SK-N-SH (cell line): ENCODE data around the gene EDDM13. TPM values are rescaled to one million over a fixed set of nuclear protein-coding genes. Genes with fewer than 3 reads are reported as not detected.

Experiments used
- CTCF ChIA-PET: fragments of 300-600, 350-600 bp; formaldehyde crosslinking; extraction: SDS; loops from one replicate; lab custom pipeline; 2021; lab: Yijun Ruan, JAX
- POLR2A ChIA-PET: fragments of 350-600 bp; sonication (Branson Sonifier 250); formaldehyde crosslinking; extraction: SDS; loops from one replicate; lab custom pipeline; 2020; ENCODE audit warnings: antibody characterized with exemption, inconsistent platforms; lab: Yijun Ruan, JAX
- DNase-seq: peaks from one replicate; pipeline ENCODE4 v3.0.0; 2012
- H2AFZ ChIP-seq: fragments of 200-600 bp; sonication (generic); 2 replicates; pipeline ENCODE4 v1.8.1; 2016; ENCODE audit warnings: antibody characterized with exemption, mild to moderate bottlenecking, low read depth
- H3F3A ChIP-seq: fragments of 200-600 bp; sonication (generic); replicated peaks from 2 replicates; pipeline ENCODE3; 2016; ENCODE audit warnings: antibody characterized with exemption, mild to moderate bottlenecking; ENCODE audit not compliant: insufficient read depth
- H3K27ac ChIP-seq, 2 experiments: fragments of 200-500 bp in 1 of 2; fragments of 200-600 bp in 1 of 2; sonication (Bioruptor generic) in 1 of 2; sonication (generic), shearing (Covaris generic) in 1 of 2; 2 replicates each; pipeline versions ENCODE4 v1.5.1 to v1.6.1; 2014 to 2016; ENCODE audit warnings: low read depth in 2 of 2, inconsistent platforms in 1 of 2, low read length in 1 of 2, mild to moderate bottlenecking in 1 of 2, mixed read lengths in 1 of 2
- H3K27me3 ChIP-seq: fragments of 200-600 bp; sonication (generic), shearing (Covaris generic); 2 replicates; pipeline ENCODE4 v1.6.1; 2016; ENCODE audit warnings: mixed run types; ENCODE audit not compliant: insufficient read depth
- H3K36me3 ChIP-seq, 2 experiments: fragments of 200-500 bp in 1 of 2; fragments of 200-600 bp in 1 of 2; sonication (Bioruptor generic) in 1 of 2; sonication (generic) in 1 of 2; replicated peaks in 1 of 2; 2 replicates each; pipeline versions ENCODE3 to v1.5.1; 2014 to 2016; ENCODE audit warnings: low read length in 1 of 2, mild to moderate bottlenecking in 1 of 2; ENCODE audit not compliant: insufficient read depth in 2 of 2, control insufficient read depth in 1 of 2
- H3K4me1 ChIP-seq, 2 experiments: fragments of 200-500 bp in 1 of 2; fragments of 200-600 bp in 1 of 2; sonication (Bioruptor generic) in 1 of 2; sonication (generic), shearing (Covaris generic) in 1 of 2; 2 replicates each; pipeline versions ENCODE4 v1.5.1 to v1.6.1; 2014 to 2016; ENCODE audit warnings: low read depth in 1 of 2, low read length in 1 of 2, mixed run types in 1 of 2; ENCODE audit not compliant: insufficient read depth in 2 of 2, control insufficient read depth in 1 of 2
- H3K4me2 ChIP-seq: fragments of 200-600 bp; sonication (generic), shearing (Covaris generic); 2 replicates; pipeline ENCODE4 v1.6.1; 2017; ENCODE audit warnings: mixed run types
- H3K4me3 ChIP-seq, 2 experiments: fragments of 200-500 bp in 1 of 2; fragments of 200-600 bp in 1 of 2; sonication (Bioruptor generic) in 1 of 2; sonication (generic), shearing (Covaris generic) in 1 of 2; 2 replicates each; pipeline versions ENCODE4 v1.5.1 to v1.8.1; 2014 to 2016; ENCODE audit warnings: low read depth in 2 of 2, inconsistent platforms in 1 of 2, low read length in 1 of 2, mild to moderate bottlenecking in 1 of 2, mixed read lengths in 1 of 2, moderate library complexity in 1 of 2
- H3K79me2 ChIP-seq: fragments of 200-600 bp; sonication (generic); 2 replicates; pipeline ENCODE4 v1.8.1; 2017; ENCODE audit warnings: mild to moderate bottlenecking; ENCODE audit not compliant: insufficient read depth
- H3K9ac ChIP-seq: fragments of 200-600 bp; sonication (generic); 2 replicates; pipeline ENCODE4 v1.6.1; 2017; ENCODE audit warnings: mixed run types
- H3K9me2 ChIP-seq: fragments of 200-600 bp; sonication (generic); 2 replicates; pipeline ENCODE4 v1.6.1; 2017; ENCODE audit warnings: mixed run types
- H3K9me3 ChIP-seq: fragments of 200-600 bp; sonication (generic); 2 replicates; pipeline ENCODE4 v1.6.1; 2017; ENCODE audit warnings: mixed run types, mild to moderate bottlenecking, moderate library complexity
- H4K20me1 ChIP-seq: fragments of 200-600 bp; sonication (generic); 2 replicates; pipeline ENCODE4 v1.6.1; 2017; ENCODE audit warnings: mild to moderate bottlenecking, mixed run types; ENCODE audit not compliant: insufficient read depth
- ELF1 ChIP-seq: IDR thresholded peaks from 2 replicates; pipeline ENCODE4 v1.4.0; 2012
- FOXJ3 ChIP-seq: sonication (generic); formaldehyde crosslinking; IDR thresholded peaks from 2 replicates; pipeline ENCODE4 v1.5.1; 2020; ENCODE audit warnings: mild to moderate bottlenecking, missing genetic modification reagents
- FOXM1 ChIP-seq: IDR thresholded peaks from 2 replicates; pipeline ENCODE4 v1.4.0; 2012; ENCODE audit warnings: low read depth, mild to moderate bottlenecking
- GABPA ChIP-seq: IDR thresholded peaks from 2 replicates; pipeline ENCODE4 v1.4.0; 2012; ENCODE audit warnings: low read depth, mild to moderate bottlenecking
- GATA2 ChIP-seq: sonication (generic); formaldehyde crosslinking; IDR thresholded peaks from 2 replicates; pipeline ENCODE4 v1.5.0; 2020; ENCODE audit warnings: mild to moderate bottlenecking, missing genetic modification reagents
- JUND ChIP-seq: IDR thresholded peaks from 2 replicates; pipeline ENCODE4 v1.4.0; 2012
- MAX ChIP-seq: IDR thresholded peaks from 2 replicates; pipeline ENCODE4 v1.4.0; 2012; ENCODE audit warnings: low read depth
- NFIC ChIP-seq: IDR thresholded peaks from 2 replicates; pipeline ENCODE4 v1.4.0; 2012; ENCODE audit warnings: borderline replicate concordance
- NRF1 ChIP-seq: IDR thresholded peaks from 2 replicates; pipeline ENCODE4 v1.6.1; 2012; ENCODE audit warnings: low read depth, mild to moderate bottlenecking, low read length
- PBX3 ChIP-seq: IDR thresholded peaks from 2 replicates; pipeline ENCODE4; 2012
- POLR2AphosphoS5 ChIP-seq: IDR thresholded peaks from 2 replicates; pipeline ENCODE4 v1.6.1; 2012; ENCODE audit warnings: low read depth, low read length
- RAD21 ChIP-seq: IDR thresholded peaks from 2 replicates; pipeline ENCODE4 v1.6.1; 2012; ENCODE audit warnings: mild to moderate bottlenecking, low read length
- RCOR1 ChIP-seq: fragments of 150-350 bp; IDR thresholded peaks from 2 replicates; pipeline ENCODE4 v1.6.1; 2017; ENCODE audit warnings: antibody characterized with exemption, low read length
- RFX5 ChIP-seq: IDR thresholded peaks from 2 replicates; pipeline ENCODE4 v1.6.1; 2012; ENCODE audit warnings: mild to moderate bottlenecking, improper control_type of control experiment, low read length
- RXRA ChIP-seq: IDR thresholded peaks from 2 replicates; pipeline ENCODE4 v1.4.0; 2012; ENCODE audit warnings: low read depth, mild to moderate bottlenecking, borderline replicate concordance
- SIN3A ChIP-seq: IDR thresholded peaks from 2 replicates; pipeline ENCODE4 v1.6.1; 2012; ENCODE audit warnings: low read depth, mild to moderate bottlenecking, low read length, moderate library complexity, borderline replicate concordance
- SMC3 ChIP-seq: IDR thresholded peaks from 2 replicates; pipeline ENCODE4 v1.6.1; 2012; ENCODE audit warnings: low read depth, low read length, improper control_type of control experiment
- TAF1 ChIP-seq: IDR thresholded peaks from 2 replicates; pipeline ENCODE4 v1.6.1; 2012; ENCODE audit warnings: low read depth, mild to moderate bottlenecking, low read length, moderate library complexity, borderline replicate concordance
- TCF12 ChIP-seq: IDR thresholded peaks from 2 replicates; pipeline ENCODE4 v1.4.0; 2012
- TEAD4 ChIP-seq: IDR thresholded peaks from 2 replicates; pipeline ENCODE4 v1.4.0; 2012; ENCODE audit warnings: mild to moderate bottlenecking, borderline replicate concordance; ENCODE audit not compliant: insufficient read depth
- USF2 ChIP-seq: fragments of 150-350 bp; IDR thresholded peaks from 2 replicates; pipeline ENCODE4 v1.6.1; 2017; ENCODE audit warnings: antibody characterized with exemption, low read length, low read depth, borderline replicate concordance
- YY1 ChIP-seq: IDR thresholded peaks from 2 replicates; pipeline ENCODE4 v1.4.0; 2012; ENCODE audit warnings: low read depth, mild to moderate bottlenecking
- ZBTB33 ChIP-seq: IDR thresholded peaks from 2 replicates; pipeline ENCODE4 v1.4.0; 2012; ENCODE audit warnings: low read depth, borderline replicate concordance
- WGBS: methylation state at CpG from one replicate; pipeline ENCODE4 v1.1.6; 2017; ENCODE audit warnings: low lambda C conversion rate; 5-methylcytosine and 5-hydroxymethylcytosine counted together
- polyA plus RNA-seq, 3 experiments: library from polyadenylated mRNA; depleted of rRNA; stranded (reverse); fragments of >200 nt; gene quantifications; 2 replicates each; pipeline ENCODE4 v1.2.3, GENCODE V29; 2012

Gene EDDM13
- polyA plus RNA-seq, 1 of the 3 experiments (the other 2 are of a cell fraction): not detected

- TF ChIP-seq RFX5 (no peak), TCF12 (no peak), TAF1 (no peak), FOXM1 (no peak), FOXJ3 (CRISPR knock-in tag) (no peak), SMC3 (peak; percentile 44), YY1 (no peak), JUND (no peak), GATA2 (CRISPR knock-in tag) (no peak)
Measured at GRCh38 chr19:56350416-56351045, 78.0 kb downstream of the EDDM13 start (continued).

GRCh38 chr19:56351208-56351607 is 78.7 kb downstream of the EDDM13 start:
- H3K9me3 ChIP-seq: no peaks in the 10 kb centered on the region
- ChIA-PET CTCF (interaction anchor here (0.8 to 4.2 kb wide), 5 partner anchors 18 to 275 kb away, joined by 4 to 12 read pairs (median 4); no protein-coding TSS in a partner anchor), POLR2A (no interaction called here)
- no peak overlapping the region for H3K4me2 ChIP-seq
- no peak overlapping the region for H3K9ac ChIP-seq
- no peaks in the 10 kb centered on the region for H3F3A ChIP-seq
- no peak overlapping the region for H3K27ac ChIP-seq
- no peaks in the 10 kb centered on the region for H3K27me3 ChIP-seq
- DNase-seq: no peak
- H3K4me3 ChIP-seq: no peak overlapping the region
- no peaks in the 10 kb centered on the region for H3K4me1 ChIP-seq
- H2AFZ ChIP-seq: no peak overlapping the region
- WGBS: 62% methylated on average over 6 of the region's 6 CpGs
- no peaks in the 10 kb centered on the region for H3K36me3 ChIP-seq
- no peaks in the 10 kb centered on the region for H3K9me2 ChIP-seq
- H3K79me2 ChIP-seq: no peaks in the 10 kb centered on the region
- H4K20me1 ChIP-seq: no peaks in the 10 kb centered on the region
- TF ChIP-seq TEAD4: no peak
- TF ChIP-seq GABPA: no peak
- TF ChIP-seq USF2: no peak
- TF ChIP-seq JUND: no peak
- TF ChIP-seq TCF12: no peak
- TF ChIP-seq RAD21: no peak
- TF ChIP-seq RCOR1: no peak

GRCh38 chr19:56355517-56355916 is 83.0 kb downstream of the EDDM13 start:
- H2AFZ ChIP-seq: no peak overlapping the region
- no peaks in the 10 kb centered on the region for H3K36me3 ChIP-seq
- H3K27ac ChIP-seq: no peak overlapping the region
- 59% methylated on average over 1 of the region's 1 CpG for WGBS
- no peak overlapping the region for H3K4me3 ChIP-seq
- no peak overlapping the region for H3K4me2 ChIP-seq
- ChIA-PET POLR2A (no interaction called here), CTCF (interaction anchor here (2.7 kb wide), 1 partner anchor 22 kb away, joined by 6 read pairs; no protein-coding TSS in a partner anchor)
- H3K79me2 ChIP-seq: no peaks in the 10 kb centered on the region
- no peaks in the 10 kb centered on the region for H3K9me3 ChIP-seq
- no peaks in the 10 kb centered on the region for H4K20me1 ChIP-seq
- DNase-seq: no peak
- no peaks in the 10 kb centered on the region for H3F3A ChIP-seq
- H3K9ac ChIP-seq: no peak overlapping the region
- no peaks in the 10 kb centered on the region for H3K4me1 ChIP-seq
- TF ChIP-seq PBX3 (no peak), MAX (no peak), POLR2AphosphoS5 (no peak), TEAD4 (no peak), JUND (no peak), FOXJ3 (CRISPR knock-in tag) (no peak), RAD21 (no peak), NRF1 (no peak), ZBTB33 (no peak), ELF1 (no peak), NFIC (no peak), TCF12 (no peak), RCOR1 (no peak), SMC3 (no peak), RXRA (no peak), SIN3A (no peak)
- H3K27me3 ChIP-seq: no peaks in the 10 kb centered on the region
- H3K9me2 ChIP-seq: no peaks in the 10 kb centered on the region
